Activated CD4-positive, alpha-beta T cell treated with anti-CD3 and anti-CD28 coated beads for 36 hours (primary cell): ENCODE data around the gene SEMA3E. TPM values are rescaled to one million over a fixed set of nuclear protein-coding genes. Genes with fewer than 3 reads are reported as not detected.

Source experiments
- ATAC-seq: fragments of 200-7000 bp; cut with Tn5 transposase; one replicate; pipeline ENCODE4 v1.10.0; 2021; ENCODE audit warnings: mild to moderate bottlenecking, moderate library complexity
- CTCF ChIA-PET: fragments of 350-600 bp; sonication (Branson Sonifier 250); formaldehyde crosslinking; loops from one replicate; lab custom pipeline; 2021; ENCODE audit warnings: antibody characterized with exemption; lab: Charles Lee
- POLR2A ChIA-PET: fragments of 350-600 bp; sonication (Branson Sonifier 250); formaldehyde crosslinking; loops from one replicate; lab custom pipeline; 2021; ENCODE audit warnings: antibody characterized with exemption, inconsistent platforms; lab: Charles Lee
- DNase-seq: peaks from one replicate; pipeline ENCODE4 v3.0.0-alpha.2; 2020
- H3K27ac Mint-ChIP-seq: one replicate; pipeline ENCODE4 v1.8.0; 2021; ENCODE audit warnings: mixed read lengths
- H3K27me3 Mint-ChIP-seq: one replicate; pipeline ENCODE4 v1.8.0; 2021; ENCODE audit warnings: mixed read lengths
- H3K36me3 Mint-ChIP-seq: one replicate; pipeline ENCODE4 v1.8.0; 2021; ENCODE audit warnings: low read depth, mixed read lengths
- H3K4me1 Mint-ChIP-seq: one replicate; pipeline ENCODE4 v1.8.0; 2021; ENCODE audit warnings: mixed read lengths
- H3K4me3 Mint-ChIP-seq: one replicate; pipeline ENCODE4 v1.8.0; 2021; ENCODE audit warnings: mild to moderate bottlenecking, moderate library complexity, mixed read lengths
- H3K9me3 Mint-ChIP-seq: one replicate; pipeline ENCODE4 v1.8.0; 2021; ENCODE audit warnings: low read depth, mixed read lengths
- intact Hi-C, 2 experiments: fragments of 100-400 bp; cut with DNase I in 1 of 2; cut with micrococcal nuclease in 1 of 2; formaldehyde crosslinking; loops; one replicate each; pipeline versions ENCODE4 v1.14.2 to v1.15.1; 2022 to 2024; cut with DNase I, micrococcal nuclease
- total RNA-seq, 2 experiments: library from RNA; stranded (reverse); gene quantifications; one replicate each; pipeline ENCODE4 v1.2.3, GENCODE V29; 2021

Gene SEMA3E
- total RNA-seq, 2 experiments from 2014 or later, result not detected

- ATAC-seq (no peak), DNase-seq (no peak)
- ChIA-PET CTCF (no interaction called here), POLR2A (no interaction called here)
- Mint-ChIP-seq H3K9me3 (peaks cover 4% of the 10 kb centered on the region), H3K36me3 (no peaks in the 10 kb centered on the region), H3K4me1 (no peaks in the 10 kb centered on the region), H3K27ac (no peak overlapping the region), H3K27me3 (no peaks in the 10 kb centered on the region), H3K4me3 (no peak overlapping the region)
- intact Hi-C loops, result no loop called here
Measured at GRCh38 chr7:83321011-83321410, 327.9 kb downstream of the SEMA3E start.

- Mint-ChIP-seq H3K27me3 (no peaks in the 10 kb centered on the region), H3K4me1 (no peaks in the 10 kb centered on the region), H3K4me3 (no peak overlapping the region), H3K27ac (no peak overlapping the region), H3K36me3 (no peaks in the 10 kb centered on the region), H3K9me3 (peaks cover 6% of the 10 kb centered on the region)
- ATAC-seq (no peak), DNase-seq (no peak)
- ChIA-PET POLR2A (no interaction called here), CTCF (no interaction called here)
- intact Hi-C loops, result no loop called here
Measured at GRCh38 chr7:83313931-83314330, 335.0 kb downstream of the SEMA3E start.
